NCI-H82 treated with DMSO at 0.1 percent for 48 hours (cell line): ENCODE results near the gene LINGO3.

Experiments used
- DNase-seq: peaks from one replicate; lab custom pipeline; 2025; ENCODE audit not compliant: unreplicated experiment; lab: John Stamatoyannopoulos, UW

LINGO3 gene

GRCh38 chr19:2340496-2341243 lies 32.7 kb upstream of the LINGO3 start:
- no peak for DNase-seq

DNA sequence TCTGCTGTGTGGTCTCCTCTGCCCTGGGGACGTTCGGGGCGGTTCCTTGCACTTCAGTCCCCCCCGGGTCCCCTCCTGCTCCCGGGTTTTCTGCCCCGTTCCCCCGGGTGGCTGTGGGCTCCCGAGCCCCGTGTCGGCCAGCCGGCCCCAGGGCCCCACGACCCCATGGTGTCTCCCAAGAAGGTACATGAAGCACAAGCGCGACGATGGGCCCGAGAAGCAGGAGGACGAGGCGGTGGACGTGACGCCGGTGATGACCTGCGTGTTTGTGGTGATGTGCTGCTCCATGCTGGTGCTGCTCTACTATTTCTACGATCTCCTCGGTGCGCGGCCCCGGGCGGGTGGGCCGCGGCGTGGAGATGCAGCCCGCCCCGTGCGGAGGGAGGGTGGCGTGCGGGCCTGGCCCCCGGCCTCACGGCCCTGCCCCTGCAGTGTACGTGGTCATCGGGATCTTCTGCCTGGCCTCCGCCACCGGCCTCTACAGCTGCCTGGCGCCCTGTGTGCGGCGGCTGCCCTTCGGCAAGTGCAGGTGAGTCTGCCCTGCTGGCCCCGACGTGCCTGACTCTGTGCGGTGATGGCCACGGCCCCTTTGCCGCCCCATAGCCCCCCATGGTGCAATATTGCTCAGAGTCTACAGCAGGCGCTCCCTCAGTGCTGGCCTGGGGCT lies 31.8 kb upstream of the LINGO3 start:
- DNase-seq: no peak

DNA sequence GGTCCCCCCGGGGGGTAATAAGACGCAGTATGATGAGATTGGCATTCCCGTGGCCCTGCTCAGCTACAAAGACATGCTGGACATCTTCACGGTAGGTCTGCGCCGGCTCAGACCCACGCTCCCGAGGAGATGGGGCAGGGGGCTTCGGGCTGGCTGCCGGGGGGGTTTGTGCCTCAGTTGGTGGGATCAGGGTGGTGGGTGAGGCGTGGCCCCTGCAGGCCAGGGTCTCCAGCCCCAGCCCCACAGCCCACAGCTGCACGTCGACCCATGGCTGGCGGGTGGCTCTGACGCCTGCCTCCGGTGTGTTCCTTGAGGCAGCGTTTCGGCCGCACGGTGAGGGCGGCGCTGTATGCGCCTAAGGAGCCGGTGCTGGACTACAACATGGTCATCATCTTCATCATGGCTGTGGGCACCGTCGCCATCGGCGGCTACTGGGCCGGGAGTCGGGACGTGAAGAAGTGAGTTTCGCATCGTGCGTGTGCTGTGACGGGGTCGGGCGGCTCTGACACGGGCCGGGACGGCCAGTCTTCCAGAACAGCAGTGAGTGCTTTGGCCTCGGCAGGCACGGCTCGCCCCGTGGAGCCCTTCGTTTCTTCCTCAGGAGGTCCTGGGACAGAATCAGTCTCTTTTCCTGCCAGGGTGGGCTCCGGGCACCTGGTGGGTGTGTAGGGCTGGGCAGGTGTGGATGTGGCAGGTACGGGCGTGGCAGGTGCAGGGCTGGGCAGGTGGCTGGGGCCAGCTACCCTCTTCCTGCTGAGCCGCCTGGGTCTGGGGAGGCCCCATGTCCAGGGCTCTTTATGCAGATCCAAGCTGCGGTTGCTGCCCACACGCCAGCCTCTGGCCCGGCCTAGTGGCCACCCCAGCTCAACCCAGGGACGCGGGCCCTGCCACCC lies 31.0 kb upstream of the LINGO3 start:
- no peak for DNase-seq

DNA sequence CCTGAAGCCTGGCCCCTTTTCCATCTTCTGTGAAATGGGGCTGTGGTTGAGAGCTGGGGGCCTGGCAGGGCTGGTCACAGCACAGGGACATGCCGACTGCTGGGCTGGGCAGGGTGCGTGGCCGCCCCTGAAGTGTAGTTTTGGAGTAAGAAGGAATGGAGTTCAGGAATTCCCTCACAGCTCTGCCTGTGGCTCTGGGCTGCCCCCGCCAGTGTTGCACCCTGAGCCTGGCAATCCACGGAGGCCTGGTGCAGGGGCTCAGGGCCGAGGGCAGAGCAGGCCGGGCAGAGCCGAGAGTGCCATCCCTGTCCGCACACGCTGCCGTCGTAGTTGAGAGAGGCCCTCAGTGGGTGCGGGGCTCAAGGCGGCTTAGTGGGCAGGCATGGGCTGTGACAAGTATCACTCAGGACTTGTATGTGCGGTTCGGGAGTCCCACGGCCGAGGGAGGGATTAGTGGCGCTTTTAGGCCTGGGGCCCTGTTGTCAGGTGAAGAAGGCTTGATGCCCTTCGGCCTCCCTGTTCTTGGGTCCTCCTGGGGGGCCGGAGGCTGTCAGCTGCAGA lies 30.2 kb upstream of the LINGO3 start:
- no peak for DNase-seq

DNA sequence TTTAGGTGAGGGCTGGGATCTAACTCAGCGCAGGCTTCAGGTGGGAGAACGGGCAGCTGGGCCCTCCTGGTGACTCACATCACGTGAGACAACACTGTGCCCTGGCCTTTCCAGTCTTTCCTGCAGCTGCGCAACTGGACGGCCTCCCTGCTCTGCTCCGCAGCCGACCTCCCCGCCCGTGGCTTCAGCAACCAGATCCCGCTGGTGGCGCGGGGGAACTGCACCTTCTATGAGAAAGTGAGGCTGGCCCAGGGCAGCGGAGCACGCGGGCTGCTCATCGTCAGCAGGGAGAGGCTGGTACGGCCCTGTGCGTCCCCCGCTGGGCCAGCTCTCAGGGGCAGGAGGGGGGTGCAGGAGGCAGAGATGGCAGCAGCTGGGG lies 29.4 kb upstream of the LINGO3 start:
- no peak for DNase-seq

GRCh38 chr19:2336528-2337328 lies 28.8 kb upstream of the LINGO3 start:
- no peak for DNase-seq

GRCh38 chr19:2335848-2336247 lies 27.9 kb upstream of the LINGO3 start:
- DNase-seq: no peak

DNA sequence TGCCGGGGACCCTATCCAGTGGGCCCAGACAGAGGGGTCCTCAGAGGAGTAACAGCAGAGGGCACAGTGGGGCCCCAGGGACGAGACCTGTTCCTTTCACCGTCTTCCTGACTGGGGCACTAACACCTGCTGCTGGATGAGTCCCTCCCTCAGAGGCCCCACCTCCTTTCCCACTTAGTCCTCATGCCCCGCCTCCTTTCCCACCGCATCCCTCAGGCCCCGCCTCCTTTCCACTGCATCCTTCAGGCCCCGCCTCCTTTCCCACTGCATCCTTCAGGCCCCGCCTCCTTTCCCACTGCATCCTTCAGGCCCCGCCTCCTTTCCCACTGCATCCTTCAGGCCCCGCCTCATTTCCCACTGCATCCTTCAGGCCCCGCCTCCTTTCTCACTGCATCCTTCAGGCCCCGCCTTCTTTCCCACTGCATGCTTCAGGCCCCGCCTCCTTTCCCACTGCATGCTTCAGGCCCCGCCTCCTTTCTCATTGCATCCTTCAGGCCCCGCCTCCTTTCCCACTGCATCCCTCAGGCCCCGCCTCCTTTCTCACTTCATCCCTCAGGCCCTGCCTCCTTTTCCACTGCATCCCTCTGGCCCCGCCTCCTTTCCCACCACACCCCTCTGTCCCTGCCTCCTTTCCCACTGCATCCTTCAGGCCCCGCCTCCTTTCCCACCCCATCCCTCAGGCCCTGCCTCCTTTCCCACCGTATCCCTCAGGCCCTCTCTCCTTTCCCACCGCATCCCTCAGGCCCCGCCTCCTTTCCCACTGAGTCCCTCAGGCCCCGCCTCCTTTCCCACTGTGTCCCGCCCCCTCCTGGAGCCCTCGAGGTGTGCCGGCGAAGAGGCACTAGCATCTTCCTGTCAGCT lies 27.3 kb upstream of the LINGO3 start:
- no peak for DNase-seq

GRCh38 chr19:2334426-2334825 lies 26.5 kb upstream of the LINGO3 start:
- DNase-seq: no peak

DNA sequence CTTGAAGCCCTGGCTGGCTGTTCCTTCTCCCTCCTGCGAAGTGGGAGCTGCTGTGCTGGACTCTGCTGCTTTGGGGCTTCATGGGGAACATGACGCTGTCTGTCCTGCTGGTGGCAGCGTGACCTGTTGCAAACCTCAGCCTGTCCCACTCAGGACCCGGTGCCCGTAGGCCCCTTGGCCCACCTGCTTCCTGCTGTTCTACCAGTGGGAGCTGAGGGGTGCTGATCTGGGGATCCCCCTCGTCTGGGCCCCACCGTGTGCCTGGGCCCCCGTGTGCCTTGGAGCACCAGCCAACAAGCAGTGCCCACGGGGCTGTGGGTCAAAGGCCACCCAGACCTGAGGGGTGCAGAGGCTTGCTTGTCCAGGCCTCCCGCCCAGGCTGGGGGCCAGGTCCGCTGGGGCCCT lies 25.9 kb upstream of the LINGO3 start:
- DNase-seq: no peak

DNA sequence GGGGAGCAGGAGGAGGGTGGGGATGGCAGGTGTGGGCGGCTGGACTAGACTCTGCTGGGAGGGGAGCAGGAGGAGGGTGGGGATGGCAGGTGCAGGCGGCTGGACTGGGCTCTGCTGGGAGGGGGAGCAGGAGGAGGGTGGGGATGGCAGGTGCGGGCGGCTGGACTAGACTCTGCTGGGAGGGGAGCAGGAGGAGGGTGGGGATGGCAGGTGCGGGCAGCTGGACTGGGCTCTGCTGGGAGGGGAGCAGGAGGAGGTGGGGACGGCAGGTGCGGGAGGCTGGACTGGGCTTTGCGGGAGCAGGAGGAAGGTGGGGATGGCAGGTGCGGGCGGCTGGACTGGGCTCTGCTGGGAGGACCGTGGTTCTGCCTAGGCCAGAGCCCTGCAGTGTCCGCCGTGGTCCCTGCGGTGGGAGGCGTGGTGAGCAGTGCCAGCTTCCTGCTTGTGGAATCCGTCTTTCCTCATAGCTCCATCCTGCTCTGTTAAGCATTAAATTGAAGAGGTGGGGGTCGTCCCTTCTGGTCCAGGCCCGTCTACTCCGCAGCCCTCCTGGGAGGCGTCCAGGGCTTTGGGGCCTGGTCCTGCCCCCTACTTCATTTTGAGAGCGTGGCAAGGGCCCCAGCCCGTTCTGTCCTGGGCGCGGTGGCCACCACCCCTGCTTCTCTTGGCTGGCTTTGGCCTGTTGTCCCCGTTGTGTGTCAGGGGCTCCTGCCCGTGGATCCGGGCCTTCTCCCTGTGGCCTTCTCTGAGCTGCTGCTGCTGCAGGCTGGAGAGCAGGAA lies 25.3 kb upstream of the LINGO3 start:
- DNase-seq: no peak

GRCh38 chr19:2332341-2333026 lies 24.5 kb upstream of the LINGO3 start:
- no peak for DNase-seq

GRCh38 chr19:2331601-2332246 lies 23.8 kb upstream of the LINGO3 start:
- no peak for DNase-seq

GRCh38 chr19:2330632-2331284 lies 22.8 kb upstream of the LINGO3 start:
- DNase-seq: no peak

DNA sequence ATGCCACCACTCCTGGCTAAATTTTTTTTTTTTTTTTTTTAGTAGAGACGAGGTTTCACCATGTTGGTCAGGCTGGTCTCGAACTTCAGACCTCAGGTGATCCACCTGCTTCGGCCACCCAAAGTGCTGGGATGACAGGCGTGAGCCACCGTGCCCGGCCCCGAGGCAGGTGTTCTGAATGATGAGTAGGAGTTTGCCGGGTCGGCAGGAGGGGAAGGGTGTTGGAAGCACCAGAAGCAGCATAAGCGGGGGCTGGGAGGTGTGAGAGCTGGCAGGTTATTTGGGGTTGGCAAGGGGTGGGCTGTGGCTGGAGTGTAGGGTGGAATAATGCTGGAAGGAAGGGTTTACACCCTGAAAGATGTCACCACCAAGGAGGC lies 22.3 kb upstream of the LINGO3 start:
- no peak for DNase-seq

DNA sequence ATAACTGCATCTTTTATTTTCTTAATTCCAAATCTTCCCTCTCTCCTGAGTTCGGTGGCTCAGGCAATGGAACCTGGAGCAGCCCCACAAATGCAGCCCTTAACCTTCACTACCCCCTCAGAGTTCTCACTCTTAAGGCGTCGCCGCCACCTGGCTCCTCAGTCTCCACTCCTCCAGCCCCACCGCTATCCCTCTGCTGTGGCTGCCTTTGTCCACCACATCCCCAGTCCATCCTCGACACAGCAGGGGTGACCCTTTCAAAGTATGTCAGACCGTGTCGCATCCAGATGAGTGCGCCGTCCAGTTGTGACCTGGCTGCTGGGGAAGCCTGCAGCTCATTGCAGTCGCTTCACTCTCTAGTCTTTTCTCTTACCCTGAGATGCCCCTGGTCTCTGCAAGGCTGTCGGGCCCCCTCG lies 21.6 kb upstream of the LINGO3 start:
- no peak for DNase-seq

- no peak for DNase-seq
These were observed 21.2 kb upstream of the LINGO3 start for GRCh38 chr19:2329149-2329478.
